H1 (cell line): ENCODE data around the gene TNIK. TPM values are rescaled to one million over a fixed set of nuclear protein-coding genes. Genes with fewer than 3 reads are reported as not detected.

Source experiments
- CTCF ChIA-PET: fragments of 300-600 bp; sonication (Branson Sonifier 250); formaldehyde crosslinking; loops from one replicate; lab custom pipeline; 2021; ENCODE audit not compliant: partially characterized antibody; lab: Charles Lee
- POLR2A ChIA-PET: fragments of 300-600 bp; sonication (Branson Sonifier 250); formaldehyde crosslinking; loops from one replicate; lab custom pipeline; 2021; ENCODE audit warnings: inconsistent platforms; ENCODE audit not compliant: partially characterized antibody; lab: Charles Lee
- DNase-seq, 2 experiments: peaks; one replicate each; pipeline versions ENCODE4 v3.0.0 to v3.0.0-alpha.2; 2010 to 2022; ENCODE audit warnings: low spot score in 2 of 2, low read depth in 1 of 2, mixed read lengths in 1 of 2
- FAIRE-seq: peaks from 2 replicates; lab custom pipeline; 2011; peaks lifted over from hg19 to GRCh38; lab: Jason Lieb, UNC
- H2AFZ ChIP-seq: 2 replicates; pipeline ENCODE4 v1.8.1; 2012; ENCODE audit warnings: low read length, inconsistent platforms
- H2AK5ac ChIP-seq: 2 replicates; pipeline ENCODE4 v1.6.1; 2013; ENCODE audit warnings: low read depth, low read length
- H2BK120ac ChIP-seq: replicated peaks from 2 replicates; pipeline ENCODE3; 2013; ENCODE audit warnings: low read depth, low read length, inconsistent platforms
- H2BK12ac ChIP-seq: 2 replicates; pipeline ENCODE4 v1.6.1; 2013; ENCODE audit warnings: low read depth, low read length
- H2BK15ac ChIP-seq: 2 replicates; pipeline ENCODE4 v1.6.1; 2013; ENCODE audit warnings: low read length
- H2BK20ac ChIP-seq: 2 replicates; pipeline ENCODE4 v1.6.1; 2013; ENCODE audit warnings: low read length
- H2BK5ac ChIP-seq: 2 replicates; pipeline ENCODE4 v1.6.1; 2013; ENCODE audit warnings: low read depth, low read length
- H3K14ac ChIP-seq: 2 replicates; pipeline ENCODE4 v1.6.1; 2013; ENCODE audit warnings: inconsistent platforms; ENCODE audit not compliant: insufficient read length
- H3K18ac ChIP-seq: 2 replicates; pipeline ENCODE4 v1.6.1; 2013; ENCODE audit warnings: low read length; ENCODE audit errors: extremely low read depth
- H3K23ac ChIP-seq: 2 replicates; pipeline ENCODE4 v1.6.1; 2013; ENCODE audit warnings: inconsistent platforms; ENCODE audit not compliant: insufficient read length
- H3K23me2 ChIP-seq: 2 replicates; pipeline ENCODE4 v1.6.1; 2013; ENCODE audit warnings: low read depth, low read length
- H3K27ac ChIP-seq: 2 replicates; pipeline ENCODE4 v1.6.1; 2011; ENCODE audit warnings: low read depth, low read length, inconsistent platforms
- H3K27me3 ChIP-seq, 4 experiments: replicated peaks in 1 of 4; 1 replicate in 1 of 4; 2 replicates in 3 of 4; pipeline versions ENCODE4 v1.6.1 to v1.8.1; 2011 to 2013; ENCODE audit warnings: low read length in 3 of 4, mild to moderate bottlenecking in 3 of 4, inconsistent platforms in 2 of 4, mixed read lengths in 2 of 4, moderate library complexity in 1 of 4; ENCODE audit not compliant: control insufficient read depth in 3 of 4, insufficient read depth in 3 of 4; ENCODE audit errors: extremely low read depth in 1 of 4
- H3K36me3 ChIP-seq, 4 experiments: 2 replicates each; pipeline versions ENCODE4 v1.6.1 to v1.8.1; 2011 to 2013; ENCODE audit warnings: mild to moderate bottlenecking in 4 of 4, low read length in 3 of 4, moderate library complexity in 2 of 4, control low read depth in 1 of 4, inconsistent platforms in 1 of 4; ENCODE audit not compliant: insufficient read depth in 4 of 4, control insufficient read depth in 2 of 4
- H3K4ac ChIP-seq: replicated peaks from 2 replicates; pipeline ENCODE3; 2013; ENCODE audit warnings: low read length, low read depth, mixed read lengths, inconsistent platforms; ENCODE audit not compliant: insufficient read length
- H3K4me1 ChIP-seq, 4 experiments: replicated peaks in 1 of 4; 1 replicate in 1 of 4; 2 replicates in 3 of 4; pipeline versions ENCODE4 v1.6.1 to v1.8.1; 2011 to 2013; ENCODE audit warnings: low read length in 3 of 4, inconsistent platforms in 2 of 4, mixed read lengths in 1 of 4; ENCODE audit not compliant: insufficient read depth in 4 of 4, control insufficient read depth in 3 of 4
- H3K4me2 ChIP-seq, 2 experiments: 2 replicates each; pipeline versions ENCODE4 v1.6.1 to v1.8.1; 2011 to 2013; ENCODE audit warnings: low read depth in 2 of 2, low read length in 2 of 2, control low read depth in 1 of 2, inconsistent platforms in 1 of 2, mild to moderate bottlenecking in 1 of 2; ENCODE audit not compliant: insufficient read depth in 1 of 2
- H3K4me3 ChIP-seq, 4 experiments: fragments of 200-600, 300-600 bp in 1 of 4; sonication (generic), shearing (Covaris generic), sonication (Bioruptor Twin) in 1 of 4; 2 replicates each; pipeline versions ENCODE4 v1.5.1 to v1.8.1; 2011 to 2016; ENCODE audit warnings: low read length in 4 of 4, low read depth in 3 of 4, control low read depth in 2 of 4, inconsistent platforms in 2 of 4, mild to moderate bottlenecking in 2 of 4, mixed read lengths in 1 of 4, moderate library complexity in 1 of 4; ENCODE audit not compliant: insufficient read depth in 2 of 4; ENCODE audit errors: extremely low read depth in 1 of 4
- H3K56ac ChIP-seq: replicated peaks from 2 replicates; pipeline ENCODE3; 2013; ENCODE audit warnings: low read depth, mild to moderate bottlenecking, mixed read lengths, low read length, inconsistent platforms; ENCODE audit not compliant: insufficient read length
- H3K79me1 ChIP-seq: 2 replicates; pipeline ENCODE4 v1.6.1; 2013; ENCODE audit warnings: low read depth, low read length, control low read depth
- H3K79me2 ChIP-seq, 2 experiments: 2 replicates each; pipeline versions ENCODE4 v1.6.1 to v1.8.1; 2012 to 2013; ENCODE audit warnings: low read length in 2 of 2, mild to moderate bottlenecking in 2 of 2, inconsistent platforms in 1 of 2; ENCODE audit not compliant: insufficient read depth in 2 of 2, control insufficient read depth in 1 of 2
- H3K9ac ChIP-seq, 4 experiments: replicated peaks in 1 of 4; 1 replicate in 1 of 4; 2 replicates in 3 of 4; pipeline versions ENCODE4 v1.6.1 to v1.8.1; 2011 to 2013; ENCODE audit warnings: low read depth in 3 of 4, low read length in 3 of 4, control low read depth in 2 of 4, mild to moderate bottlenecking in 2 of 4, moderate library complexity in 2 of 4, inconsistent platforms in 1 of 4; ENCODE audit errors: extremely low read depth in 1 of 4
- H3K9me3 ChIP-seq, 2 experiments: 2 replicates each; pipeline versions ENCODE4 v1.6.1 to v1.8.1; 2012 to 2013; ENCODE audit warnings: mild to moderate bottlenecking in 2 of 2, moderate library complexity in 2 of 2, control low read depth in 1 of 2, inconsistent platforms in 1 of 2, low read depth in 1 of 2, low read length in 1 of 2, mixed read lengths in 1 of 2; ENCODE audit not compliant: insufficient read depth in 2 of 2
- H4K20me1 ChIP-seq, 2 experiments: replicated peaks in 1 of 2; 2 replicates each; pipeline versions ENCODE3 to v1.8.1; 2011 to 2013; ENCODE audit warnings: inconsistent platforms in 2 of 2, low read length in 2 of 2, mild to moderate bottlenecking in 1 of 2; ENCODE audit not compliant: insufficient read depth in 2 of 2, control insufficient read depth in 1 of 2
- H4K5ac ChIP-seq: 2 replicates; pipeline ENCODE4 v1.6.1; 2013; ENCODE audit warnings: low read length, low read depth, mixed read lengths, inconsistent platforms; ENCODE audit not compliant: insufficient read length
- H4K8ac ChIP-seq: 2 replicates; pipeline ENCODE4 v1.8.0; 2013; ENCODE audit warnings: mild to moderate bottlenecking, moderate library complexity, low read length, inconsistent platforms; ENCODE audit not compliant: insufficient read depth; ENCODE audit errors: extremely low read depth
- H4K91ac ChIP-seq: replicated peaks from 2 replicates; pipeline ENCODE3; 2013; ENCODE audit warnings: low read length, mixed read lengths, inconsistent platforms; ENCODE audit not compliant: insufficient read length
- CREB1 ChIP-seq: IDR thresholded peaks from 2 replicates; pipeline ENCODE4 v1.6.1; 2012; ENCODE audit warnings: inconsistent platforms
- GABPA ChIP-seq: IDR thresholded peaks from 2 replicates; pipeline ENCODE4 v1.6.1; 2011; ENCODE audit warnings: mild to moderate bottlenecking, low read length, moderate library complexity, borderline replicate concordance; ENCODE audit not compliant: insufficient read depth
- POLR2A ChIP-seq, 2 experiments: IDR thresholded peaks; 1 replicate in 1 of 2; 2 replicates in 1 of 2; pipeline ENCODE4 v1.6.1; 2011; ENCODE audit warnings: low read depth in 2 of 2, low read length in 2 of 2, mild to moderate bottlenecking in 2 of 2; ENCODE audit errors: control extremely low read depth in 1 of 2
- TAF1 ChIP-seq: IDR thresholded peaks from 2 replicates; pipeline ENCODE4 v1.6.1; 2011; ENCODE audit warnings: mild to moderate bottlenecking, low read depth, low read length
- WGBS, 2 experiments: shearing (Covaris generic) in 1 of 2; methylation state at CpG; one replicate each; pipeline versions ENCODE4 v1.1.6 to v1.1.7; 2013 to 2015; ENCODE audit warnings: low lambda C conversion rate in 2 of 2, mixed read lengths in 2 of 2, inconsistent platforms in 1 of 2, low coverage in 1 of 2, missing lambda C conversion rate in 1 of 2; ENCODE audit not compliant: insufficient replicate concordance in 2 of 2, insufficient coverage in 1 of 2, insufficient read length in 1 of 2; ENCODE audit errors: extremely low coverage in 1 of 2, missing lambda C conversion rate in 1 of 2; 5-methylcytosine and 5-hydroxymethylcytosine counted together
- polyA plus RNA-seq, 7 experiments: library from polyadenylated mRNA; depleted of rRNA in 3 of 7; stranded (reverse) in 5 of 7; unstranded in 2 of 7; fragments of >200 nt in 5 of 7; fragments of 200-250 nt in 2 of 7; gene quantifications; 1 replicate in 5 of 7; 2 replicates in 1 of 7; 4 replicates in 1 of 7; pipeline versions ENCODE4 v1.2.1 to v1.2.3, GENCODE V29; 2011 to 2013; ENCODE audit warnings: missing spikeins in 2 of 7, mixed read lengths in 2 of 7
- total RNA-seq: library from RNA; stranded (reverse); fragmentation: NEBNext Ultra II Directional; extraction: Animal tissue kit (Norgen Biotek cat#: 25700); gene quantifications from 2 replicates; pipeline ENCODE4 v1.2.1, GENCODE V29; 2021

Gene TNIK
- total and polyA plus RNA-seq, 2 of the 8 experiments (the other 6 are each of a cell fraction or from before 2014, with no cell fraction given), result 7.4 to 42.0 TPM

DNA sequence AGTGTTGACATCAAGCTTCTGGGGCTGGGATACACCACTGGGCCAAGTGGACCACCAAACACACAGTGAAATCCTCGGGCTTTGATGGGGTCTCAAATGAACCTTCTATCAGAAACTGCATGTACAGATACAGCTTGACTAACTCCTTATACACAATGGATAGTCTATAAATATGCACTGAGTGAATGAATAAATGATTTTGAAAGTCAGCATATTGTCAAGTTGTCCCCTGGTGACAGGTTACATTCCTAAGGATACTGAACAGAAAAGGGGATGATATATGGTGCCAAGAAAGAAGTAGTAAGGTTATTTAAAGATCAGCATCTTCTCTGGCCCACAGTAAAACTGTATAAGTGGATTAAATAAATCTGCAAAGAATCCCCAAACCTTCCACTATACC, 274.2 kb downstream of the TNIK start:
- POLR2A ChIA-PET, result no interaction called here

More for the DNA sequence above, 274.2 kb downstream of the TNIK start:
- no peak overlapping the region for H4K8ac ChIP-seq
- H2BK12ac ChIP-seq, result no peak overlapping the region
- H3K23me2 ChIP-seq, result no peaks in the 10 kb centered on the region
- H3K23ac ChIP-seq, result no peak overlapping the region
- no peak overlapping the region for H2AK5ac ChIP-seq
- no peak overlapping the region for H3K4ac ChIP-seq
- no peaks in the 10 kb centered on the region for H3K36me3 ChIP-seq
- no peak overlapping the region for H3K4me2 ChIP-seq
- H3K79me1 ChIP-seq, result no peaks in the 10 kb centered on the region
- no peak overlapping the region for H2AFZ ChIP-seq
- H4K91ac ChIP-seq, result no peak overlapping the region
- no peaks in the 10 kb centered on the region for H3K9me3 ChIP-seq
- no peaks in the 10 kb centered on the region for H3K27me3 ChIP-seq
- no peak overlapping the region for H3K14ac ChIP-seq
- DNase-seq (no peak), FAIRE-seq (no peak)
- WGBS, 2 experiments, result 79% methylated on average over 1 of the region's 1 CpG; no CpG with 5 or more reads in 1 of the 2 experiments
- no peak overlapping the region for H2BK15ac ChIP-seq
- H3K4me1 ChIP-seq, result peaks cover 0 to 7% (median 3%) of the 10 kb centered on the region in 4 experiments; a peak in 4 of 7 replicates
- H3K4me3 ChIP-seq, result no peak overlapping the region
- CTCF ChIA-PET, result interaction anchor here (0.6 to 4.9 kb wide), 8 partner anchors 11 to 380 kb away, joined by 3 to 22 read pairs (median 4); no protein-coding TSS in a partner anchor
- no peak overlapping the region for H3K56ac ChIP-seq
- H2BK20ac ChIP-seq, result no peak overlapping the region
- no peak overlapping the region for H4K5ac ChIP-seq
- H4K20me1 ChIP-seq, result no peaks in the 10 kb centered on the region
- H3K27ac ChIP-seq, result no peak overlapping the region
- TF ChIP-seq CREB1, result no peak
- no peak for TF ChIP-seq POLR2A (IDR thresholded peaks at IDR 0.05; ENCODE audit: control extremely low read depth in 1 of 2, low read depth in 2 of 2, low read length in 2 of 2)
- no peak for TF ChIP-seq TAF1
- TF ChIP-seq GABPA, result no peak
- no peaks in the 10 kb centered on the region for H3K79me2 ChIP-seq
- H2BK120ac ChIP-seq, result no peak overlapping the region
- no peak overlapping the region for H2BK5ac ChIP-seq
- H3K18ac ChIP-seq, result no peak overlapping the region
- H3K9ac ChIP-seq, result no peak overlapping the region
